Ovary (tissue), 10 donors: ENCODE results near the gene SPRN. TPM values are rescaled to one million over a fixed set of nuclear protein-coding genes. Genes with fewer than 3 reads are reported as not detected.
"Not testable (repeated sequence)": the region's sequence is repeated elsewhere in the genome, so short reads cannot be mapped to it uniquely, and the experiment has no call there.

Source experiments
- DNase-seq, 5 donors: peaks; one replicate each; pipeline ENCODE4 v3.0.0-alpha.2; 2019 to 2020
- H3K27ac ChIP-seq, 2 donors: fragments of 200-600 bp; one replicate each; pipeline versions ENCODE4 v1.5.1 to v1.8.0; 2019 to 2022
- H3K27me3 ChIP-seq: fragments of 200-600 bp; one replicate; pipeline ENCODE4 v1.8.0; 2022
- H3K36me3 ChIP-seq: fragments of 200-600 bp; sonication (generic); one replicate; pipeline ENCODE4 v1.5.1; 2019
- H3K4me1 ChIP-seq: one replicate; pipeline ENCODE4 v1.8.1; 2013; ENCODE audit warnings: mild to moderate bottlenecking, moderate library complexity; ENCODE audit not compliant: insufficient read depth
- H3K4me3 ChIP-seq: fragments of 200-600 bp; sonication (generic); one replicate; pipeline ENCODE4 v1.5.1; 2017
- H3K9me3 ChIP-seq, 2 donors: fragments of 200-600 bp in 1 of 2; sonication (generic) in 1 of 2; one replicate each; pipeline versions ENCODE4 v1.5.1 to v1.8.1; 2013 to 2019; ENCODE audit warnings: mild to moderate bottlenecking in 1 of 2, moderate library complexity in 1 of 2
- EP300 ChIP-seq: sonication (generic); formaldehyde crosslinking; IDR thresholded peaks from one replicate; pipeline ENCODE4 v1.6.1; 2017; ENCODE audit warnings: antibody characterized with exemption
- POLR2A ChIP-seq: fragments of 450-650 bp; IDR thresholded peaks from one replicate; pipeline ENCODE4 v1.6.1; 2017; ENCODE audit warnings: antibody characterized with exemption, mild to moderate bottlenecking, moderate library complexity
- WGBS, 3 donors: extraction: QIAGEN DNeasy Blood & Tissue Kit in 1 of 3; methylation state at CpG; one replicate each; pipeline versions ENCODE4 v1.1.5 to v1.1.7; 2013 to 2017; 5-methylcytosine and 5-hydroxymethylcytosine counted together
- intact Hi-C, 4 donors: fragments of 100-400 bp; cut with DNase I; formaldehyde crosslinking; loops; one replicate each; pipeline versions ENCODE4 v1.11.0 to v1.15.1; 2022 to 2023
- long read RNA-seq, 3 donors: library from polyadenylated mRNA in 2 of 3; unstranded in 2 of 3; transcript quantifications; one replicate each; pipeline ENCODE4 v2.0.0 and lab custom pipeline, GENCODE V29; 2021 to 2026
- polyA plus RNA-seq, 2 donors: library from polyadenylated mRNA; stranded (reverse); fragments of 200-250 nt in 1 of 2; fragments of 350-450 nt in 1 of 2; fragmentation: Illumina TruSeq in 1 of 2; extraction: RNeasy Lipid Tissue Mini Kit (QIAGEN cat#74804) in 1 of 2; gene quantifications; one replicate each; pipeline ENCODE4 v1.2.3, GENCODE V29; 2013 to 2014
- total RNA-seq, 7 donors: library from RNA; depleted of rRNA in 2 of 7; stranded (reverse); fragments of >200 nt in 2 of 7; fragmentation: NEBNext Ultra II Directional in 3 of 7; extraction: Animal tissue kit (Norgen Biotek cat#: 25700) in 3 of 7; gene quantifications; one replicate each; pipeline versions ENCODE4 v1.1.0 to v1.2.4, GENCODE V29; 2016 to 2023
- TF ChIP-seq, protein P1 (sequence below), 3 donors: fragments of 450-650 bp in 2 of 3; fragments of 200-600 bp in 1 of 3; IDR thresholded peaks; one replicate each; pipeline versions ENCODE4 v1.5.1 to v1.8.0; 2016 to 2022; ENCODE audit warnings: antibody characterized with exemption in 3 of 3, mild to moderate bottlenecking in 1 of 3
- donor health status: DM: no; HTN: no; CAD: no; lungs with moderate emphysema.
- donor health status: DM: no; HTN: no; CAD: no.
- donor health status: Bipolar disorder and iron deficiency.
- donor health status: DM: yes; HTN: yes; CAD: no.
- donor health status: DM: no; HTN: no; CAD: no.
- donor health status: DM: yes; HTN: yes; CAD: no.

The SPRN gene, protein sequence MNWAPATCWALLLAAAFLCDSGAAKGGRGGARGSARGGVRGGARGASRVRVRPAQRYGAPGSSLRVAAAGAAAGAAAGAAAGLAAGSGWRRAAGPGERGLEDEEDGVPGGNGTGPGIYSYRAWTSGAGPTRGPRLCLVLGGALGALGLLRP
- total RNA-seq (under 1 TPM in 3 of 7 donors, not detected in 4; 0.11 to 0.20 (median 0.15) TPM), polyA plus RNA-seq (under 1 TPM; 0.05 to 0.10 TPM)
- long read RNA-seq, donor 1: 0 reads
- long read RNA-seq, donor 2: 0 reads
- long read RNA-seq, donor 3: 0 reads

- H3K4me3 ChIP-seq, H3K4me1 ChIP-seq, H3K27me3 ChIP-seq, H3K36me3 ChIP-seq, H3K27ac ChIP-seq, intact Hi-C loops, H3K9me3 ChIP-seq: not testable (repeated sequence)
- WGBS, 3 donors: 17% methylated on average over 7 of the region's 37 CpGs; no CpG with 5 or more reads in 2 of the 3 donors
- peak in 1 of 5 donors; percentile 11 for DNase-seq
Observed at GRCh38 chr10:133424601-133425000, at the start of gene SPRN. TSS of gene SPRN (minus strand) at chr10:133424625. CDS start at chr10:133423681, 944 bp downstream.

GRCh38 chr10:133474027-133474426, 49.6 kb upstream of the SPRN start:
- TF ChIP-seq, protein P1, sequence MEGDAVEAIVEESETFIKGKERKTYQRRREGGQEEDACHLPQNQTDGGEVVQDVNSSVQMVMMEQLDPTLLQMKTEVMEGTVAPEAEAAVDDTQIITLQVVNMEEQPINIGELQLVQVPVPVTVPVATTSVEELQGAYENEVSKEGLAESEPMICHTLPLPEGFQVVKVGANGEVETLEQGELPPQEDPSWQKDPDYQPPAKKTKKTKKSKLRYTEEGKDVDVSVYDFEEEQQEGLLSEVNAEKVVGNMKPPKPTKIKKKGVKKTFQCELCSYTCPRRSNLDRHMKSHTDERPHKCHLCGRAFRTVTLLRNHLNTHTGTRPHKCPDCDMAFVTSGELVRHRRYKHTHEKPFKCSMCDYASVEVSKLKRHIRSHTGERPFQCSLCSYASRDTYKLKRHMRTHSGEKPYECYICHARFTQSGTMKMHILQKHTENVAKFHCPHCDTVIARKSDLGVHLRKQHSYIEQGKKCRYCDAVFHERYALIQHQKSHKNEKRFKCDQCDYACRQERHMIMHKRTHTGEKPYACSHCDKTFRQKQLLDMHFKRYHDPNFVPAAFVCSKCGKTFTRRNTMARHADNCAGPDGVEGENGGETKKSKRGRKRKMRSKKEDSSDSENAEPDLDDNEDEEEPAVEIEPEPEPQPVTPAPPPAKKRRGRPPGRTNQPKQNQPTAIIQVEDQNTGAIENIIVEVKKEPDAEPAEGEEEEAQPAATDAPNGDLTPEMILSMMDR (IDR thresholded peaks at IDR 0.05): no peak
- TF ChIP-seq EP300 (no peak), POLR2A (no peak)
- H3K27ac ChIP-seq: no peak overlapping the region
- DNase-seq: no peak
- no peak overlapping the region for H3K4me3 ChIP-seq
- no peaks in the 10 kb centered on the region for H3K36me3 ChIP-seq
- 78 to 82% (median 79%) methylated on average over 2 of the region's 2 CpGs for WGBS, 3 donors
- H3K27me3 ChIP-seq: no peaks in the 10 kb centered on the region
- peaks cover 0 to 7% of the 10 kb centered on the region in 2 donors for H3K9me3 ChIP-seq
- intact Hi-C loops: no loop called here
- no peaks in the 10 kb centered on the region for H3K4me1 ChIP-seq

GRCh38 chr10:133473270-133473669, 48.8 kb upstream of the SPRN start:
- H3K36me3 ChIP-seq: no peaks in the 10 kb centered on the region
- WGBS, 3 donors: 55 to 68% (median 61%) methylated on average over 4 of the region's 4 CpGs
- H3K27ac ChIP-seq: no peak overlapping the region
- H3K4me3 ChIP-seq: no peak overlapping the region
- peaks cover 0 to 7% of the 10 kb centered on the region in 2 donors for H3K9me3 ChIP-seq
- TF ChIP-seq EP300: no peak
- TF ChIP-seq POLR2A: no peak
- TF ChIP-seq, protein P1 (IDR thresholded peaks at IDR 0.05): no peak
- no peaks in the 10 kb centered on the region for H3K27me3 ChIP-seq
- H3K4me1 ChIP-seq: no peaks in the 10 kb centered on the region
- DNase-seq: no peak
- intact Hi-C loops: no loop called here

DNA sequence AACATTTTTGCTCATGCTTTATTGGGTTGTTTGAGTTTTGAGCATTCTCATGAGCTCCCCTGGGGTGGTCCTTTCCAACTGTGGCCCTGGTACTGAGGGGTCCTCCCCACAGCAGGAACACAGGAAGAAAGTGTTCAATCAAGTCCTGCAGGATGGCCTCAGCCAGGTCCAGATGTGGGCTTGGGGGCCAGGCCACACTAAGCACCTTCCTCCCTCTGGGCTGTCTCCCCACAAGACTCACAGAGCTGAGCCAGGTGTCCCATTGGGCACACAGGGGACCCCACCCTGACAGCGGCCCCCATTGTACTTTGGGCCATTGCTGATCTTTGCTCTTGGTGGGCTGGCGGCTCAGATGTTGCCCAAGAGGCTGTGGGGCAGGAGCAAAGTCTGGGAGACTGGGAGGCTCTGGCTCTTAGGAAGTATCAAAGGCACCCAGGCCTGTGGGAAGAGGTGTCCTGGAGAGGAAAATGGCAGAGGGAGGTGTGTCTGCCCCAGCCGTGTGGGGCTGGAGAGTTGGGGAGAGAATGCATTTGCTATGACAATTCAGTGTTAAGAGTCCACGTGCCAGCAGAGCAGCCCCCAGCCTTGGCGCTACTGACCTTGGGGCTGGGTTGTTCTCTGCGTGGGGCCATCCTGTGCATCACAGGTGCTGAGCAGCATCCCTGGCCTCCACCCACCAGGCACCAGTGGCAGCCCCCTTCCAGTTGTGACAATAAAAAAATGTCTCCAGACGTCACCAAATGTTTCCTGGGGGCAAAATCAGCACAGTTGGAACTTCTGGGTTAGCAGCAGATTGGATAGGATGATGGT, 47.1 kb upstream of the SPRN start:
- 73 to 80% (median 78%) methylated on average over 7 of the region's 7 CpGs for WGBS, 3 donors
- intact Hi-C loops: no loop called here
- Histone ChIP-seq H3K4me1 (no peaks in the 10 kb centered on the region), H3K27ac (no peak overlapping the region), H3K4me3 (no peak overlapping the region), H3K27me3 (no peaks in the 10 kb centered on the region), H3K36me3 (no peaks in the 10 kb centered on the region), H3K9me3 (peaks cover 0 to 3% of the 10 kb centered on the region in 2 donors)
- TF ChIP-seq, protein P1 (IDR thresholded peaks at IDR 0.05): no peak
- TF ChIP-seq EP300 (no peak), POLR2A (no peak)
- DNase-seq: no peak

DNA sequence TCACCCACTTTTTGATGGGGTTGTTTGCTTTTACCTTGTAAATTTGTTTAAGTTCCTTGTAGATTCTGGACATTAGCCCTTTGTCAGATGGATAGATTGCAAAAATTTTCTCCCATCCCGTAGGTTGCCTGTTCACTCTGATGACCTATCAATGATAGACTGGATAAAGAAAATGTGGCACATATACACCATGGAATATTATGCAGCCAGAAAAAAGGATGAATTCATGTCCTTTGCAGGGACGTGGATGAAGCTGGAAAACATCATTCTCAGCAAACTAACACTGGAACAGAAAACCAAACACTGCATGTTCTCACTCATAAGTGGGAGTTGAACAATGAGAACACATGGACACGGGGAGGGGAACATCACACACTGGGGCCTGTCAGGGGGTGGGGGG, 44.8 kb upstream of the SPRN start:
- H3K27me3 ChIP-seq, H3K4me3 ChIP-seq, intact Hi-C loops, H3K36me3 ChIP-seq, H3K4me1 ChIP-seq, H3K27ac ChIP-seq, DNase-seq, H3K9me3 ChIP-seq: not testable (repeated sequence)
- WGBS, 3 donors: 77 to 87% (median 83%) methylated on average over 3 of the region's 3 CpGs
